GM18873 (cell line): ENCODE data around the gene SGSH.

Source experiments
- ATAC-seq: cut with Tn5 transposase; IDR thresholded peaks from one replicate; pipeline ENCODE4 v1.9.1; 2021; ENCODE audit warnings: mild to moderate bottlenecking, moderate library complexity, moderate number of reproducible peaks; ENCODE audit not compliant: unreplicated experiment, low FRiP score

The SGSH gene

DNA sequence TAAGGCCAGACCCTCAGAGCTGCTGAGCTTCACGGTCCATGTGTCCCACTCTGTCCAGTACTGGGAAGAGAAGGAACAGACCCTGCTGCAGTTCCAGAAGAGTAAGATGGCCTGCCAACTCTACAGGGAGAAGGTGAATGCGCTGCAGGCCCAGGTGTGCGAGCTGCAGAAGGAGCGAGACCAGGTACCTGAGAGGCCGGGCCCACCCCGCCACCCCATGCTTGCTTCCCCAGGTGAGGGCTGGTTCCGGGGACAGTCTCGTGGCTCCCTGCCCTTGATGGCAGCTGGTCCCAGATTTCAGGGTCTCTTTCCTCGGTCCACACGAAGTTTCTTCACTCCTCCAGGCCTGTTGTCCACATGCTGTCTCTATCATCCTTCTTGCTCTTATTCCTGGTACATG, 29.4 kb downstream of the SGSH start:
- ATAC-seq = no peak

- ATAC-seq = no peak
Observed at GRCh38 chr17:80189611-80190010, 30.5 kb downstream of the SGSH start.

GRCh38 chr17:80187515-80187941, 32.6 kb downstream of the SGSH start:
- no peak for ATAC-seq

DNA sequence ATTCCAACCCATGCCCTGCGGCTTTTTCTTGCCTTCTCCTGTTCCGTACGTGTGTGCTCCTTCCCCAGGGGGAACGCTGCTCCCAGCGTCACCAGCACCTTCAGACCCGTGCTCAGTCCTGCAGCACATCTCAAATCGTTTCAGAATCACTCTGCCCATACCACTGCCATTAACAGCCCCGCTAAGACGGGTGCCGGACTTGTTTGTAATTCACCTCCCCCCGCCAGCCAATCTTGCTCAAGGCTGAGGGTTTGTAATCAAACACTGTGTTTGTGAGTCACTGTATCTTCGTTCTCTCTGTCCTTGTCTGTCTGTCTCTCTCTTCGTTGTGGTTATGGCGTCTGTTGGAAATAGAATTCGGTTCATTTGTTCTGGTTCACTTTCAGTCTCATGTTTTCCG, 33.0 kb downstream of the SGSH start:
- ATAC-seq = no peak

GRCh38 chr17:80185968-80186367, 34.2 kb downstream of the SGSH start:
- ATAC-seq = no peak

DNA sequence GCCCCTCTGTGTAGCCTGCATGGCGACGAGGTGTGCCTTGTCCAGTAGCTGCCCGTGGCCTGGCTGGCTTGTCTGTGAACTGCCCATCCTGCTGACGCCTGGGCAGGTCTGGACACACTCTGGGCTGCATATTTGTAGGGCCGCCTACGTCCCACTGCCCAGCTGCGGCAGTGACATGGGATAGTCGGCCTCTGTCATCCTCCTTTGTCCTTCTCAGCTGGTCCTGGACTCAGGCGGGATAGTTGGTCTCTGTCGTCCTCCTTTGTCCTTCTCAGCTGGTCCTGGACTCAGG, 35.8 kb downstream of the SGSH start:
- ATAC-seq = no peak

- no peak for ATAC-seq
Observed at GRCh38 chr17:80183581-80184422, 36.3 kb downstream of the SGSH start.

DNA sequence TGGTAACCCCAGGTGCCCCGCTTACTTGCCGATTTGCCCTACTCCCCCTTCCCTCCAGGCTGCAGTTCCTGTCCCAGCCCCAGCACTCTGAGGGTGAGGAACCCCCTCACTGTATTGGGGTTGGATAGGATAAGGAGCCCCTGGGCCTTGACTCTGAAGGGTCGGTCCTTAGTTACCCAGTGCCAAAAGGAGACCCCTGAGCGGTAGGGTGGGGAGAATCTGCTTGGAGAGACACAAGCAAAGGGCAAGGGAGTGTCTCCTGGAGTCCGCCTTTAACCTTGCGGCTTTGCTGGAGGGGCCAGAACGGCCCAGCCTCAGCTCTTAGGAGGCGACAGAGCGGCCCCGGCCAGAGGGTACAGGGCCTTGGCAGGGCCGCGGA, 37.3 kb downstream of the SGSH start:
- ATAC-seq = no peak

DNA sequence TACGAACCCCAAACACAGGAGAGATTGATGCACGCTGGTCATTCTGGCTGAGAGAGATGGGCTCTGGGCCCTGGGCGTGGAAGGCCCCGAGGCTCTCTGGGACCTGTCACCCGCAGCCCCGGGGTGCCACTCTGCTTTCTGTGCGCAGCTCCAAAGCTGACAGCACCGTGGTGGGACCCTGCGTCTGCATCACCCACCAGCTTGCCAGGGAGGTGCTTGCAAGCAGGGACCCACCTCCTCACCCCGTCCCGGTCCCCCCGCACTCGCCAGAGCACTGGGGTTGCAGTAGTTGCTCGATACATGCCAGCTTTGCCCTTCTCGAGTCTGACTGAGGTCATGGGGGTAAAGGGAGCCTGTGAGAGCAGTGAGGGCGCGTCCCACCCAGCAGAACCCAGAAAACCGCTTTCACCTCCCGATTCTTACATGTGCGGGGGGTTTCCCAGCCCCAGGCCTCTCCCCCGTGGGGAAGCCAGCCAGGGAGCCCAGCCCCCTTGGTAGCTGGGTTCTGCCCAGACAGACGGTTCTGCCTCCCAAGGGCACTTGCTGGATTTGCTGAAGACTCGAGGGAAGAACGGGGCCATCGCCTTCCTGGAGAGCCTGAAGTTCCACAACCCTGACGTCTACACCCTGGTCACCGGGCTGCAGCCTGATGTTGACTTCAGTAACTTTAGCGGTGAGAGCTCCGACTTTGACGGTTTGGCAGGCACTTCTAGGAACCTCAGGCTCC, 37.9 kb downstream of the SGSH start:
- ATAC-seq = no peak

DNA sequence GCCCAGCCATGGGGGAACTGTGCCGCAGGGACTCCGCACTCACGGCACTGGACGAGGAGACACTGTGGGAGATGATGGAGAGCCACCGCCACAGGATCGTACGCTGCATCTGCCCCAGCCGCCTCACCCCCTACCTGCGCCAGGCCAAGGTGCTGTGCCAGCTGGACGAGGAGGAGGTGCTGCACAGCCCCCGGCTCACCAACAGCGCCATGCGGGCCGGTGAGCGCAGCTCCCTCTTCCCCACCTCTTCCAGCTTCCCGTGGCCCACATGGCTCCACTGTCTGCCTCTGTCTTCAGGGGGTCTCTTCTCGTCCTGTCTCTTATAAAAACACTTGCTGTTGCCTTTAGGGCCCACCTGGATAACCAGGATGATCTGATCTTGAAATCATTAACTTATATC, 38.7 kb downstream of the SGSH start:
- no peak for ATAC-seq

- ATAC-seq = no peak
Observed at GRCh38 chr17:80180192-80180591, 39.9 kb downstream of the SGSH start.

DNA sequence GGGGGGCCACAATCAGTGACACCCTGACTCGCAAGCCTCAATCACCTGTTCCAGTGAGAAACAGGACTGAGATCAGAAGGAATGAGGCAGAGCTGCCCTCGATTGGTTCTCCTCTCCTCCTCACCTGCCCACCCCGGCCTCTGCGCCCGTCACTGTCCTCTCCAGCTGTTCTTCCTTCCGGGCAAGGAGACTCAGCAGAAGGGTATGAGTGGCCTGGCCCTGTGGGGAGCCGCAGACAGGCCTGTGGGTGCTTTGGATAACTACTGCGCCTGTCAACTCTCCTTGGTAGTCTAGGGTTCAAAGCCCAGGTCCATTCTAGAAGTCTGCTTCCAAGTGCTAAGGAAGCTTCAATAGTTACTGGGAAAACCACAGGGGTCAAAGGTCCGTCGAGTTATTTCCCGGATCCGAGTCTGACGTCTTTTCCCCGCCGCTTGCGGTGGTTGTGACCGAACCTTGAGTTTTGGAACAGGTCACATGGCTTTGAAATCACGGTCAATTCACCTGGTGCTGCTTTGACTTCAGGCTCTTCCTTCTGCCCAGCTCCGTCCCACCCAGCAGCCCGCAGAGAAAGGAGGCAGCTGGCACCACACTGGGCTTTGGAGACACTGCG, 42.0 kb downstream of the SGSH start:
- no peak for ATAC-seq

DNA sequence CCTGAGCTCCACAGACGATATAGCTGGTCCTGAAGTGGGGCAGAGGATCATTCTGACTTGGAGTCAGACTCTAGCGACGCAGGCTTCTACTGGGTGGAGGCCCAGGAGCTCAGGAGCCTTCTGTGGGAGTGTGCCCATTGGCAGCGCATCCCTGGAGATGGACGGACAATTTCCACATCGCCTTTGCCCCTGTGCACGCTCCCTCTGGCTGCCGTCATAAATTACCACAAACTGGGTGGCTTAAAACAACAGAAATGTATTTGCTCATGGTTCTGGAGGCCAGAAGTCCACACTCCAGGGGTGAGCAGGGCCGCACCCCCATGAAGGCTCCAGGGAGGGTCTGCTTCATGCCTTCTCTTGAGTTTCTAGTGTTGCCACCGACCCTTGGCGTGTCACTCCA, 43.4 kb downstream of the SGSH start:
- no peak for ATAC-seq

DNA sequence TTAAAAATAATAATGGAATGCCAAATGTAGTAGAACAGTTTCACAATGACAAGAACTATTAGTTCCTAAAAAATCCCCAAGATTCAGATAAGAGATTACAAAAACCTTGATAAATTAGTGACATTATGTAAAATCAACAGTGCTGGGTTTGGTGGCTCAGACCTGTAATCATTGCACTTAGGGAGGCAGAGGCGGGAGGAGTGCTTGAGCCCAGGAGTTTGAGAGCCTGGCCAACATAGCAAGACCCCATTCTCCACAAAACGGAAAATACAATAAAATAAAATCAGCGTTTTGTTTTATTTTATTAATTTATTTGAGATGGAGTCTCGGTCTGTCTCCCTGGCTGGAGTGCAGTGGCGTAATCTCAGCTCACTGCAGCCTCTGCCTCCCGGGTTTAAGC, 46.2 kb downstream of the SGSH start:
- ATAC-seq = no peak

- no peak for ATAC-seq
Observed at GRCh38 chr17:80173126-80173525, 47.0 kb downstream of the SGSH start.

GRCh38 chr17:80171681-80172080, 48.5 kb downstream of the SGSH start:
- no peak for ATAC-seq

GRCh38 chr17:80169784-80170500, 50.2 kb downstream of the SGSH start, which contains the start of gene CARD14:
Gene CARD14, plus strand, starts transcription at chr17:80170030. Its CDS starts 11,409 bp downstream, at chr17:80181439.
- ATAC-seq = no peak

- no peak for ATAC-seq
Observed at GRCh38 chr17:80169107-80169506, 51.0 kb downstream of the SGSH start.

- ATAC-seq = no peak
Observed at GRCh38 chr17:80168371-80168770, 51.8 kb downstream of the SGSH start.

- no peak for ATAC-seq
Observed at GRCh38 chr17:80166446-80166845, 53.7 kb downstream of the SGSH start.

- ATAC-seq = no peak
Observed at GRCh38 chr17:80164185-80164584, 55.9 kb downstream of the SGSH start.
